ENCODE data around the gene SMIM27.

SMIM27 gene

GRCh38 chr9:32545884-32546283 is 6.2 kb upstream of the SMIM27 start:
- TF ChIP-seq GATA3 (IDR thresholded peaks at IDR 0.05; ENCODE audit: low read depth, low read length) (no peak), GATA2 (IDR thresholded peaks at IDR 0.05; ENCODE audit: low read depth, low read length) (no peak)

DNA sequence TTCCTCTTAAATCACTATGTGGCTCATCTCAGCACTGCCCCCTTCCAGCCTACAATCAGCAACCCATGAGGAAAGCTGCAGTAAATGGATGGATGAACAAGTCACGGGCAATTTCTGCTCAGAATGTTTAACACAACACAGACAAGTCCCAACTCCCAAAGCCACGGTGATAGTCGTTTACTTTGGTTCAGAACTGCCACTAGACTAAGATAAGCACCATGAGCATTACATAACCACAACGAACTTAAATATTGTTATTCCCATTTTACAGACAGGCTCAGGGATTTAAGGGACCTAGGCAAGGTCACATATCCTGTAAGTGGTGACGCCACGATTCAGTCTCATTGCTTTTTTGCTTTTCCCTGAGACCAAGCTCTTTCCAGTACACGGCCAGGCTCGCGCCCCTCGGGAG is 2.0 kb upstream of the SMIM27 start:
- TF ChIP-seq GATA3 (IDR thresholded peaks at IDR 0.05; ENCODE audit: low read depth, low read length) = no peak
- TF ChIP-seq GATA2 (IDR thresholded peaks at IDR 0.05; ENCODE audit: low read depth, low read length) = no peak

GRCh38 chr9:32550562-32551275 is 1.4 kb upstream of the SMIM27 start:
- no peak for TF ChIP-seq GATA2 (IDR thresholded peaks at IDR 0.05; ENCODE audit: low read depth, low read length)
- no peak for TF ChIP-seq GATA3 (IDR thresholded peaks at IDR 0.05; ENCODE audit: low read depth, low read length)

GRCh38 chr9:32551276-32552051 is 663 bp upstream of the SMIM27 start:
- TF ChIP-seq GATA2 (IDR thresholded peaks at IDR 0.05; ENCODE audit: low read depth, low read length) (no peak), GATA3 (IDR thresholded peaks at IDR 0.05; ENCODE audit: low read depth, low read length) (no peak)

GRCh38 chr9:32554107-32554506 is 2.0 kb downstream of the SMIM27 start:
- TF ChIP-seq GATA3 (IDR thresholded peaks at IDR 0.05; ENCODE audit: low read depth, low read length) (no peak), GATA2 (IDR thresholded peaks at IDR 0.05; ENCODE audit: low read depth, low read length) (no peak)

- no peak for TF ChIP-seq GATA2 (IDR thresholded peaks at IDR 0.05; ENCODE audit: low read depth, low read length)
- TF ChIP-seq GATA3 (IDR thresholded peaks at IDR 0.05; ENCODE audit: low read depth, low read length) = no peak
Measured at GRCh38 chr9:32554591-32554990, 2.5 kb downstream of the SMIM27 start.

GRCh38 chr9:32558408-32558934 is 6.3 kb downstream of the SMIM27 start:
- TF ChIP-seq GATA3 (IDR thresholded peaks at IDR 0.05; ENCODE audit: low read depth, low read length) = no peak
- TF ChIP-seq GATA2 (IDR thresholded peaks at IDR 0.05; ENCODE audit: low read depth, low read length) = no peak

DNA sequence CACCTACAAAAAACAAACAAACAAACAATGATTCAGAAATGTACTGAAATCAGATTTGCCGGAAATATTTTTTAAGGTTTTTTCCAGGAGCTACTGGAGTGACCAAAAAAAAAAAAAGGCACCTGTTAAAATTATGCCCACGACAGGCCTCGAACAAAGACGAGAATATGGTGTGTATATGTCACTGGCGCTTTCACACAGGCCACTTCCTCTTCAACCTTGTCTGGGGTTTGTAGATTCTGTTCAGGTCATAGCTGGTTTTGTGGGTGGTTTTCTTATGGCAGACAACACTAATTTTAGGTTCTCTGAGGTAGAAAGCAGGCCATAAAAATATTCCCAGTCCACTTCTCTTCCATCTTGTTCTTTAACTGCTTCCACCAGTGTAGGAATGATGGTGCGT is 13.8 kb downstream of the SMIM27 start:
- TF ChIP-seq GATA2 (IDR thresholded peaks at IDR 0.05; ENCODE audit: low read depth, low read length) = no peak
- TF ChIP-seq GATA3 (IDR thresholded peaks at IDR 0.05; ENCODE audit: low read depth, low read length) = no peak

DNA sequence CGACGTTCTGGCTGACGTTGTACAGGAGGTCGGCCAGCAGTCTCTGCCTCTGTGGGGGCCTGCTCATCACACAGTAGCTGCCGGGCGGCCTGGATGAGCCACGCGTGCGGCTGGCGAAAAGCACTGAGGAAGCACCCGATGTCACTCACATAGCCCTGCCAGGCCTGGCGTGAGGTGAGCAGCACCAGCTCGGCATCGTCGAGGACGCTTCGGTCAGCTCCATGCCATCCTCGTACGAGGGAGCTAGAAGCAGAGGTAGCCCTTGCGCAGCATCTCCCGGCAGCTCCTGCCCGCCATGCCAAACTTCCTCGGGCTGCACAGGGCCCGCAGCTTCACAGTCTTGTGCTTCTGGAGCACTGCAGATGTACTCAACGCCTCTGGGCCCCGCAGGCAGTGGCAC is 14.6 kb downstream of the SMIM27 start:
- TF ChIP-seq GATA3 (IDR thresholded peaks at IDR 0.05; ENCODE audit: low read depth, low read length) (no peak), GATA2 (IDR thresholded peaks at IDR 0.05; ENCODE audit: low read depth, low read length) (no peak)

DNA sequence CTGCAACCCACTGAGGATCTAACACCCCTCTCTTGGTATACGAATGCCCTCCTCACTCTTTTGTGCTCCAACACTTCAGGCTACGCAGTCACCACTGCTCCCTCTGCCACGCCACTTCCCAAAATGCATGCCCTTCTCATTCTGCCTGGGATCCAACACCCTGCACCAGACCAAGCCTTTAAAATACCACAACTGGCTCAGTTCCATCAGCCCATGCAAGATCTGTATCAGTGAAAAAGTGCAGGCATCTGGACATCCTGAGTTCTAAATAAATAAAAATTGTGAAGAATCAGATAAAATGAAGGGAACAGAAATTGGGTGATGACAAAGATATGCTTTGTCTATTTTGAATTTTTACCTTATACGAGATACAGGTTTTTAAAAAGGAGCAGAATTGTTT is 18.1 kb downstream of the SMIM27 start:
- TF ChIP-seq GATA2 (IDR thresholded peaks at IDR 0.05; ENCODE audit: low read depth, low read length) (peak; percentile 86), GATA3 (IDR thresholded peaks at IDR 0.05; ENCODE audit: low read depth, low read length) (peak; percentile 67; the same call in 1 of the 2 replicates)

DNA sequence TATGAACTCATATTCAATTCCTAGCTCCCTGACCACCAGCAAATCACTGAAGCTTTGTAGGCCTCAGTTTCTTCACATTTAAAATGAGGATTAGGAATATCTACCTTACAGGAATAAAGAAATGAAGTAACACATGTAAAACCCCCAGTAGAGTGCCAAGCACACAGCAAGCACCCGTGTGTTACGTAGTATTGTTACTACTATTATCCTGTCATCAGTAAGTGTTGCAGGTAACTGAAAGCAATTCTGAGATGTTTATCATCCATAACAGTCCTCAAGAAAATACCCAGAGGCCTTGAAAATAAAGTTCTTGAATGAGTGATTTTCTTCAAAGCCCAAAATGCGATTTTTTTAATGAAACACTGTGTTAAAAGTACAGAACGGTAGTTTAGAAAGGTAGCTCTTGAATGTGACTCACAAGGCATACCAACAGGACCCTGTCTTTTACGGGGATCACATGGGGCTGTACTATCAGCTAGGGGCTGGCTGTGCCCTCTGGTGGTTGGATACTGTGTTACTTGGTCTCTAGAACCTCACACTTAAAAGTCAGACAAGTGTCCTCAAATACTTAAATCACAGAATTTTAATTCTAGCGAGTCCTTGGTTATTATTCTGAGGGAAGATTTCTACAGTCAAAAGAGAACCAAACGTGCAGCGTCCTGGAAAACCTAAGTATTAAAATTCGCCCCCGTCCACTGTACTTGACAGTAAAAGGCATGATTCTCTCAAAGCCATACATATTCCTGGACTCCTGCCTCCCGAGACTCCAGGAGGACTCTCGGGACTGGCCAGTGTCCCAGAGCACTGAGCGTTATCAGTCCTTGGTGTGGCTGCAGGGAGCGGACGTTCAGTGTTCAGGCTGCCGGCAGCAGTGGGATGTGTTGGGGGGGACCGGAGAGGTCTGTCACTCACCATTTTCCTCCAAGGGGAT is 20.1 kb downstream of the SMIM27 start:
- TF ChIP-seq GATA2 (IDR thresholded peaks at IDR 0.05; ENCODE audit: low read depth, low read length) = no peak
- TF ChIP-seq GATA3 (IDR thresholded peaks at IDR 0.05; ENCODE audit: low read depth, low read length) = no peak

- TF ChIP-seq GATA2 (IDR thresholded peaks at IDR 0.05; ENCODE audit: low read depth, low read length) (no peak), GATA3 (IDR thresholded peaks at IDR 0.05; ENCODE audit: low read depth, low read length) (no peak)
Measured at GRCh38 chr9:32572900-32573523, 20.9 kb downstream of the SMIM27 start, which contains the start of gene NDUFB6. Gene NDUFB6 (minus strand): TSS chr9:32573159. CDS start chr9:32573060, 99 bp downstream.

- TF ChIP-seq GATA3 (IDR thresholded peaks at IDR 0.05; ENCODE audit: low read depth, low read length) (no peak), GATA2 (IDR thresholded peaks at IDR 0.05; ENCODE audit: low read depth, low read length) (no peak)
Measured at GRCh38 chr9:32573821-32574220, 21.7 kb downstream of the SMIM27 start.
